GM06990 (cell line): ENCODE results near the gene PROKR2.

Experiments
- DNase-seq: peaks from one replicate; pipeline ENCODE4 v3.0.0-alpha.2; 2011; ENCODE audit not compliant: insufficient read length; ENCODE audit errors: extremely low read depth
- H3K27me3 ChIP-seq: replicated peaks from 2 replicates; pipeline ENCODE4 v1.6.0; 2011; ENCODE audit warnings: low read length; ENCODE audit not compliant: control insufficient read depth, insufficient read depth
- H3K36me3 ChIP-seq: 2 replicates; pipeline ENCODE4 v1.5.1; 2011; ENCODE audit warnings: low read length; ENCODE audit not compliant: control insufficient read depth, insufficient read depth
- H3K4me3 ChIP-seq: replicated peaks from 2 replicates; pipeline ENCODE4 v1.5.1; 2011; ENCODE audit warnings: low read depth, mild to moderate bottlenecking, control low read depth, low read length
- CTCF ChIP-seq: IDR thresholded peaks from 2 replicates; pipeline ENCODE4 v1.5.1; 2011; ENCODE audit warnings: low read length, control low read depth, mild to moderate bottlenecking, inconsistent platforms; ENCODE audit not compliant: insufficient read depth, poor library complexity, severe bottlenecking

PROKR2 gene

DNA sequence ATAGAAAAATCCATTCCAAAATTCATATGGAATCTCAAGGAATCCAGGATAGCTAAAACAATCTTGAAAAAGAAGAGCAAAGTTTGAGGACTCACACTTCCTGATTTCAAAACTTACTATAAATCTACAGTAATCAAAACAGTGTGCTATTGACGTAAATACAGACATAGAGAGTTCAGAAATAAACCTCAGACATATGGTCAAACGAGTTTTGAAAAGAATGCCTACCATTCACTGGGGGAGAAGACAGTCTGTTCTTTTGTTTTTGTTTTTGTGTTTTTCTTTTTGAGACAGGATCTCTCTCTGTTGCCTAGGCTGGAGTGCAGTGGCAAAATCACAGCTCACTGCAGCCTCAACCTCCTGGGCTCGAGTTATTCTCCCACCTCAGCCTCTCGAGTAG lies 25.3 kb upstream of the PROKR2 start:
- DNase-seq, result no peak
- no peaks in the 10 kb centered on the region for H3K36me3 ChIP-seq
- H3K27me3 ChIP-seq, result no peaks in the 10 kb centered on the region
- no peak for TF ChIP-seq CTCF
- no peak overlapping the region for H3K4me3 ChIP-seq

DNA sequence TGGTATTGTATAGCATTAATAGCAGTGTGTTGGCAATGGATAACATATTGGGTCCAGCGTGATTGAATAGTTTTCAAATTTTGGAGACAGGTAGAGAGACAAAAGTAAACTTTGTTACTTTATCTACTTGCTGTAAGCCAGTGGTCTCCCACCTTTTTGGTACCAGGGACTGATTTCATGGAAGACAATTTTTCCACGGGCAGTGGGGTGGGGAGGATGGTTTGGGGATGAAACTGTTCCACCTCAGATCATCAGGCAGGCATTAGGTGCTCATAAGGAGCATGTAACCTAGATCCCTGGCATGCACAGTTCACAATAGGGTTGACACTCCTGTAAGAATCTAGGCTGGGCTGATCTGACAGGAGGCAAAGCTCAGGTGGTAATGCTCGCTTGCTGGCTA lies 14.6 kb upstream of the PROKR2 start:
- no peaks in the 10 kb centered on the region; the same call in 1 of the 2 replicates for H3K27me3 ChIP-seq
- no peak for TF ChIP-seq CTCF
- no peak for DNase-seq

GRCh38 chr20:5328268-5328667 lies 11.5 kb upstream of the PROKR2 start:
- H3K4me3 ChIP-seq, result no peak overlapping the region
- no peak for DNase-seq
- H3K36me3 ChIP-seq, result no peaks in the 10 kb centered on the region
- no peak for TF ChIP-seq CTCF
- H3K27me3 ChIP-seq, result no peaks in the 10 kb centered on the region; the same call in none of the 2 replicates

More for the DNA sequence above, 14.6 kb upstream of the PROKR2 start:
- H3K36me3 ChIP-seq, result no peaks in the 10 kb centered on the region
- no peak overlapping the region for H3K4me3 ChIP-seq

- H3K4me3 ChIP-seq, result no peak overlapping the region
- no peaks in the 10 kb centered on the region; the same call in none of the 2 replicates for H3K27me3 ChIP-seq
- no peak for DNase-seq
- no peak for TF ChIP-seq CTCF
- H3K36me3 ChIP-seq, result no peaks in the 10 kb centered on the region
These were observed 10.6 kb upstream of the PROKR2 start for GRCh38 chr20:5327356-5327755.

GRCh38 chr20:5315807-5316187 lies 957 bp downstream of the PROKR2 start:
- Histone ChIP-seq H3K36me3 (no peaks in the 10 kb centered on the region), H3K4me3 (no peak overlapping the region), H3K27me3 (peaks cover 3% of the 10 kb centered on the region; the same call in 1 of the 2 replicates)
- TF ChIP-seq CTCF, result no peak
- DNase-seq, result no peak

- DNase-seq, result no peak
- Histone ChIP-seq H3K36me3 (no peaks in the 10 kb centered on the region), H3K27me3 (peaks cover 3% of the 10 kb centered on the region; the same call in 1 of the 2 replicates), H3K4me3 (no peak overlapping the region)
- no peak for TF ChIP-seq CTCF
These were observed 2.8 kb downstream of the PROKR2 start for GRCh38 chr20:5313916-5314315.
